HepG2 (cell line): ENCODE measurements around the gene TTC39B. TPM values are rescaled to one million over a fixed set of nuclear protein-coding genes. Genes with fewer than 3 reads are reported as not detected.

Experiments
- AKNA ChIP-seq: sonication (generic); formaldehyde crosslinking; IDR thresholded peaks from 2 replicates; pipeline ENCODE4 v1.4.0; 2020; ENCODE audit warnings: missing genetic modification reagents, borderline replicate concordance
- CSRNP1 ChIP-seq: sonication (generic); formaldehyde crosslinking; IDR thresholded peaks from 2 replicates; pipeline ENCODE4 v1.8.1; 2023; ENCODE audit warnings: mild to moderate bottlenecking, missing genetic modification reagents
- KAT2B ChIP-seq: fragments of 150-350 bp; IDR thresholded peaks from 2 replicates; pipeline ENCODE4 v1.6.1; 2014; ENCODE audit warnings: low read depth, low read length, borderline replicate concordance
- KLF9 ChIP-seq: IDR thresholded peaks from 2 replicates; pipeline ENCODE4 v1.6.1; 2016; ENCODE audit warnings: low read depth
- KMT2B ChIP-seq: IDR thresholded peaks from 2 replicates; pipeline ENCODE4 v1.6.1; 2016; ENCODE audit warnings: missing genetic modification reagents, missing compliant biosample characterization
- PAX8 ChIP-seq: sonication (generic); formaldehyde crosslinking; IDR thresholded peaks from 2 replicates; pipeline ENCODE4 v1.8.0; 2022; ENCODE audit warnings: mild to moderate bottlenecking, missing genetic modification reagents, borderline replicate concordance
- PHF21A ChIP-seq: sonication (generic); formaldehyde crosslinking; IDR thresholded peaks from 2 replicates; pipeline ENCODE4 v1.5.0; 2020; ENCODE audit warnings: mild to moderate bottlenecking, missing genetic modification reagents
- SALL1 ChIP-seq: sonication (generic); formaldehyde crosslinking; IDR thresholded peaks from 2 replicates; pipeline ENCODE4 v1.8.0; 2022; ENCODE audit warnings: mild to moderate bottlenecking, missing genetic modification reagents
- U2AF2 ChIP-seq: fragments of 200-400 bp; formaldehyde crosslinking; IDR thresholded peaks from 2 replicates; pipeline ENCODE4 v1.6.1; 2017; ENCODE audit warnings: low read depth, mild to moderate bottlenecking, low read length
- ZBTB10 ChIP-seq: sonication (generic); formaldehyde crosslinking; IDR thresholded peaks from 2 replicates; pipeline ENCODE4 v1.4.0; 2020; ENCODE audit warnings: missing genetic modification reagents, borderline replicate concordance
- ZNF20 ChIP-seq: sonication (generic); formaldehyde crosslinking; IDR thresholded peaks from 2 replicates; pipeline ENCODE4 v1.4.0; 2020; ENCODE audit warnings: mild to moderate bottlenecking, moderate library complexity, missing genetic modification reagents
- ZNF577 ChIP-seq: sonication (generic); formaldehyde crosslinking; IDR thresholded peaks from 2 replicates; pipeline ENCODE4 v1.4.0; 2020; ENCODE audit warnings: mild to moderate bottlenecking, low read depth, missing genetic modification reagents, borderline replicate concordance
- ZNF713 ChIP-seq: sonication (generic); formaldehyde crosslinking; IDR thresholded peaks from 2 replicates; pipeline ENCODE4 v1.4.0; 2020; ENCODE audit warnings: mild to moderate bottlenecking, missing genetic modification reagents
- ZNF800 ChIP-seq: sonication (generic); formaldehyde crosslinking; IDR thresholded peaks from 2 replicates; pipeline ENCODE4 v1.4.0; 2020; ENCODE audit warnings: missing genetic modification reagents
- polyA plus RNA-seq, 8 experiments: library from polyadenylated mRNA; depleted of rRNA in 3 of 8; stranded (reverse) in 7 of 8; unstranded in 1 of 8; fragments of >200 nt; fragmentation: Illumina TruSeq in 4 of 8; extraction: Trizol in 4 of 8; gene quantifications; 2 replicates each; pipeline versions ENCODE4 v1.2.1 to v1.2.3, GENCODE V29; 2011 to 2016; ENCODE audit warnings: low read depth in 4 of 8, missing spikeins in 1 of 8, mixed read lengths in 1 of 8; ENCODE audit not compliant: insufficient read depth in 1 of 8
- total RNA-seq, 5 experiments: library from RNA; depleted of rRNA; stranded (reverse); fragments of >200 nt; fragmentation: Illumina TruSeq; extraction: Trizol; gene quantifications; 2 replicates each; pipeline ENCODE4 v1.2.3, GENCODE V29; 2016; ENCODE audit warnings: low read depth in 1 of 5
- TF ChIP-seq, protein P1 (sequence below): sonication (generic); formaldehyde crosslinking; IDR thresholded peaks from 2 replicates; pipeline ENCODE4 v1.5.1; 2020; ENCODE audit warnings: missing genetic modification reagents, mild to moderate bottlenecking, borderline replicate concordance

The TTC39B gene
- total and polyA plus RNA-seq, 2 of the 13 experiments (the other 11 are each of a cell fraction or from before 2014, with no cell fraction given) = 14.3 to 19.4 TPM

- TF ChIP-seq AKNA (CRISPR knock-in tag) (no peak), ZNF713 (CRISPR knock-in tag) (no peak), KAT2B (no peak), KMT2B (CRISPR knock-in tag) (peak; percentile 16; the same call in 1 of the 2 replicates), SALL1 (CRISPR knock-in tag) (peak; percentile 13; the same call in 1 of the 2 replicates), ZNF577 (no peak), U2AF2 (0 out of 2 replicates have a peak, but pooled peaks have one; percentile 40), ZNF800 (CRISPR knock-in tag) (peak; percentile 86), PAX8 (CRISPR knock-in tag) (0 out of 2 replicates have a peak, but pooled peaks have one; percentile 32), CSRNP1 (CRISPR knock-in tag) (no peak), PHF21A (CRISPR knock-in tag) (peak; percentile 85), ZNF20 (CRISPR knock-in tag) (no peak), ZBTB10 (CRISPR knock-in tag) (no peak), KLF9 (no peak)
- TF ChIP-seq, protein P1, sequence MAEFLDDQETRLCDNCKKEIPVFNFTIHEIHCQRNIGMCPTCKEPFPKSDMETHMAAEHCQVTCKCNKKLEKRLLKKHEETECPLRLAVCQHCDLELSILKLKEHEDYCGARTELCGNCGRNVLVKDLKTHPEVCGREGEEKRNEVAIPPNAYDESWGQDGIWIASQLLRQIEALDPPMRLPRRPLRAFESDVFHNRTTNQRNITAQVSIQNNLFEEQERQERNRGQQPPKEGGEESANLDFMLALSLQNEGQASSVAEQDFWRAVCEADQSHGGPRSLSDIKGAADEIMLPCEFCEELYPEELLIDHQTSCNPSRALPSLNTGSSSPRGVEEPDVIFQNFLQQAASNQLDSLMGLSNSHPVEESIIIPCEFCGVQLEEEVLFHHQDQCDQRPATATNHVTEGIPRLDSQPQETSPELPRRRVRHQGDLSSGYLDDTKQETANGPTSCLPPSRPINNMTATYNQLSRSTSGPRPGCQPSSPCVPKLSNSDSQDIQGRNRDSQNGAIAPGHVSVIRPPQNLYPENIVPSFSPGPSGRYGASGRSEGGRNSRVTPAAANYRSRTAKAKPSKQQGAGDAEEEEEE = no peak
Observed at GRCh38 chr9:15306757-15307522, at the start of gene TTC39B (continued).
